RWPE2 (cell line): Measurements from ENCODE around the gene TULP4.

Experiments used
- ATAC-seq: fragments of 200-7000 bp; cut with Tn5 transposase; 3 replicates; pipeline ENCODE4 v1.9.1; 2021; ENCODE audit warnings: low read depth
- DNase-seq: peaks from one replicate; pipeline ENCODE4 v3.0.0-alpha.2; 2020; ENCODE audit warnings: low spot score
- H3K27ac ChIP-seq: fragments of 450-650 bp; 2 replicates; pipeline ENCODE4 v1.5.1; 2017; ENCODE audit warnings: mild to moderate bottlenecking; ENCODE audit not compliant: poor library complexity, severe bottlenecking
- H3K27me3 ChIP-seq: fragments of 250-450 bp; sonication (Bioruptor Pico); 2 replicates; pipeline ENCODE4 v1.5.1; 2021; ENCODE audit warnings: mild to moderate bottlenecking, moderate library complexity; ENCODE audit not compliant: insufficient read depth, poor library complexity, severe bottlenecking
- H3K36me3 ChIP-seq: fragments of 250-450 bp; sonication (Bioruptor Pico); 2 replicates; pipeline ENCODE4 v1.5.1; 2020; ENCODE audit warnings: low read depth, mild to moderate bottlenecking, moderate library complexity
- H3K4me1 ChIP-seq: fragments of 250-450 bp; sonication (Bioruptor Pico); 2 replicates; pipeline ENCODE4 v1.5.1; 2021; ENCODE audit warnings: mild to moderate bottlenecking, moderate library complexity; ENCODE audit not compliant: insufficient read depth, poor library complexity, severe bottlenecking
- H3K4me3 ChIP-seq: fragments of 250-450 bp; sonication (Bioruptor Pico); 2 replicates; pipeline ENCODE4 v1.5.1; 2021; ENCODE audit warnings: mild to moderate bottlenecking, moderate library complexity; ENCODE audit not compliant: severe bottlenecking
- H3K9me3 ChIP-seq: fragments of 250-450 bp; sonication (Bioruptor Pico); 2 replicates; pipeline ENCODE4 v1.5.1; 2021; ENCODE audit warnings: mild to moderate bottlenecking, moderate library complexity; ENCODE audit not compliant: severe bottlenecking
- TF ChIP-seq, protein P1 (sequence below): fragments of 450-650 bp; IDR thresholded peaks from one replicate; pipeline ENCODE4 v1.5.1; 2017; ENCODE audit warnings: mild to moderate bottlenecking, moderate library complexity; ENCODE audit not compliant: poor library complexity, severe bottlenecking

Gene TULP4

GRCh38 chr6:158376631-158377081, 64.4 kb downstream of the TULP4 start:
- no peaks in the 10 kb centered on the region for H3K27me3 ChIP-seq
- peak; percentile 24 for ATAC-seq
- peaks cover 54% of the 10 kb centered on the region for H3K4me1 ChIP-seq
- TF ChIP-seq, protein P1, sequence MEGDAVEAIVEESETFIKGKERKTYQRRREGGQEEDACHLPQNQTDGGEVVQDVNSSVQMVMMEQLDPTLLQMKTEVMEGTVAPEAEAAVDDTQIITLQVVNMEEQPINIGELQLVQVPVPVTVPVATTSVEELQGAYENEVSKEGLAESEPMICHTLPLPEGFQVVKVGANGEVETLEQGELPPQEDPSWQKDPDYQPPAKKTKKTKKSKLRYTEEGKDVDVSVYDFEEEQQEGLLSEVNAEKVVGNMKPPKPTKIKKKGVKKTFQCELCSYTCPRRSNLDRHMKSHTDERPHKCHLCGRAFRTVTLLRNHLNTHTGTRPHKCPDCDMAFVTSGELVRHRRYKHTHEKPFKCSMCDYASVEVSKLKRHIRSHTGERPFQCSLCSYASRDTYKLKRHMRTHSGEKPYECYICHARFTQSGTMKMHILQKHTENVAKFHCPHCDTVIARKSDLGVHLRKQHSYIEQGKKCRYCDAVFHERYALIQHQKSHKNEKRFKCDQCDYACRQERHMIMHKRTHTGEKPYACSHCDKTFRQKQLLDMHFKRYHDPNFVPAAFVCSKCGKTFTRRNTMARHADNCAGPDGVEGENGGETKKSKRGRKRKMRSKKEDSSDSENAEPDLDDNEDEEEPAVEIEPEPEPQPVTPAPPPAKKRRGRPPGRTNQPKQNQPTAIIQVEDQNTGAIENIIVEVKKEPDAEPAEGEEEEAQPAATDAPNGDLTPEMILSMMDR, result no peak
- no peak overlapping the region for H3K4me3 ChIP-seq
- no peak for DNase-seq
- H3K27ac ChIP-seq, result peak overlapping the region; percentile 92
- no peaks in the 10 kb centered on the region for H3K36me3 ChIP-seq
- H3K9me3 ChIP-seq, result no peaks in the 10 kb centered on the region

- Histone ChIP-seq H3K9me3 (no peaks in the 10 kb centered on the region), H3K36me3 (no peaks in the 10 kb centered on the region), H3K27me3 (no peaks in the 10 kb centered on the region), H3K4me3 (no peak overlapping the region), H3K27ac (peak overlapping the region; percentile 92), H3K4me1 (peaks cover 60% of the 10 kb centered on the region)
- ATAC-seq (peak; percentile 93), DNase-seq (peak; percentile 87)
- TF ChIP-seq, protein P1, result no peak
These were observed 65.6 kb downstream of the TULP4 start for GRCh38 chr6:158377860-158378259.

DNA sequence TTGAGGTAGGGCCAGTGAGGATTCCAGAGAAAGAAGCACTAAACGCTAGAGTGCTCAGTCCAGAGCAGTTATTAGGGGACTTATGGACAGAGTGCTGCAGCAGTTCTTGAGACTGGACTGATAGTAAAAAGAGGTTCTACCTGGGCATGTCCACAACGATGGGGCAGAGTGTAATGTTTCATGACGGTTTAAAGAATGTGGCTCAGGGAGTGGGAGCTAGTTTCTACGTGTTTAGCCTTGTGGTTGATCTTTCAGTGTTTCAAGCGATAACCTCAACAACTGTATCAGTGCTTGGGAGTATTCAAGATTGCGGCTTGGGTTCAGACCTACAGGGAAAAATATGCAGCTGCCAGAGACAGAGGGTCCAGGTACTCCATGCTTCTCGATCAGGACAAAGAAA, 67.1 kb downstream of the TULP4 start:
- TF ChIP-seq, protein P1, result no peak

GRCh38 chr6:158381214-158381613, 68.9 kb downstream of the TULP4 start:
- no peak overlapping the region for H3K4me3 ChIP-seq
- ATAC-seq (no peak), DNase-seq (no peak)
- peak overlapping the region; percentile 33 for H3K27ac ChIP-seq
- H3K36me3 ChIP-seq, result no peaks in the 10 kb centered on the region
- TF ChIP-seq, protein P1, result no peak
- peaks cover 61% of the 10 kb centered on the region for H3K4me1 ChIP-seq
- no peaks in the 10 kb centered on the region for H3K9me3 ChIP-seq
- no peaks in the 10 kb centered on the region for H3K27me3 ChIP-seq

More for the DNA sequence above, 67.1 kb downstream of the TULP4 start:
- H3K4me3 ChIP-seq, result no peak overlapping the region
- H3K27me3 ChIP-seq, result no peaks in the 10 kb centered on the region
- peaks cover 62% of the 10 kb centered on the region for H3K4me1 ChIP-seq
- peak overlapping the region; percentile 92 for H3K27ac ChIP-seq
- H3K9me3 ChIP-seq, result no peaks in the 10 kb centered on the region
- ATAC-seq (no peak), DNase-seq (no peak)
- H3K36me3 ChIP-seq, result no peaks in the 10 kb centered on the region

DNA sequence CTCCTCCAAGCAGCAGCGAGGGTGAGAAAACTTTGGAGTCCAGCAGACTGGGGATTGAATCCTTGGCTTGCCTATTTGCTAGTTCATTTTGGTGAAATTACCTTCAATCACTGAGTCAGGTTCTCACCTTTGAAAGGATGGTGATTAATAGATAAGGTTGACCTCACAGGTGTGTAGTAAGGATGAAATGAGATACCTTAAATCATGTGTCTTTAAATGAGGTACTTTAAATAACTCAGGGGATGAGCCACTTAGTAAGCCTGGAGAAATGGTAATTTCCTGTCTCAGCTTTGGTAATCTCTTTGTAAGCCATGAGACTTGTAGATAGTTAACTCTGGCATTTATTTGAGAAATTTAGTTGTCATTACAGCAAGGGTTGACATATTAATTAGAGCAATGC, 70.2 kb downstream of the TULP4 start:
- H3K27ac ChIP-seq, result peak overlapping the region; percentile 33
- H3K36me3 ChIP-seq, result no peaks in the 10 kb centered on the region
- H3K4me1 ChIP-seq, result peaks cover 48% of the 10 kb centered on the region
- TF ChIP-seq, protein P1, result no peak
- H3K9me3 ChIP-seq, result no peaks in the 10 kb centered on the region
- no peak overlapping the region for H3K4me3 ChIP-seq
- DNase-seq (no peak), ATAC-seq (no peak)
- no peaks in the 10 kb centered on the region for H3K27me3 ChIP-seq
